ENCODE measurements around the gene BOC. TPM values are rescaled to one million over a fixed set of nuclear protein-coding genes. Genes with fewer than 3 reads are reported as not detected.

BOC gene
- total and polyA plus RNA-seq, 2 of the 4 experiments (the other 2 are of a cell fraction), result 6.8 to 15.2 TPM

DNA sequence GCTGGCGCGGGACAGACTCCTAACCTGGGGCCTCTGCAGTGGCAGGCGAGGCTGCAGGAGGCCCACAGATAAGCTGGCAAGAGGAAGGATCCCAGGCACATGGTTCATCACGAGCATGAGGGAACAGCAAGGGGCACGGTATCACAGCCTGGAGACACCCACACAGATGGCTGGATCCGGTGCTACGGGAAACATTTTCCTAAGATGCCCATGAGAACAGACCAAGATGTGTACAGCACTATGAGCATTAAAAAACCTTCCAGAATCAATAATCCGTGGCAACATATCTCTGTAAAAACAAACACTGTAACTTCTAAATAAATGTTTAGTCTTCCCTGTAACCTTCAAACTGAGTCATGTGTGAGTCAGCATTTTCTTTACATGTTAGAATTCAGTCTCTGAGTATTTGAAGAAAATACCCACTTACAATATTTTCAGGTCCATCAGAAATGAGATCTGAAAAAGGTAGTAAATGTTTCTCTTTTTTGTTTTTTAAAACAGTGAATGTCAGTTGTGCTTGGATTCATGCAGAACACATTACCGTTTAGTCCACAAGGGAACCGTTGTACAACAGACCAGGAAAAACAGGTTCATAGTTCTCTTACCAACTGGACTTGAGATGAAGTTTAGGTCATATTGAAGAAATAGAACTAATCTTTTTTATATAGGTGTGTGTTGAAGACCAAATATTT lies 75.9 kb downstream of the BOC start:
- dilution Hi-C loops (cut with HindIII; ENCODE audit: low sequenced_read_pairs, unreplicated experiment) (no loop called here), in situ Hi-C loops (cut with MboI; ENCODE audit: low sequenced_read_pairs) (loop anchor here (5.0 to 25.0 kb wide), 2 partner anchors 230 to 650 kb away; partner anchors contain the start of gene CCDC80)
- peak; percentile 80 for ATAC-seq (ENCODE audit: low read depth)
- TF ChIP-seq CHD1 (IDR thresholded peaks at IDR 0.05; ENCODE audit: low read depth, low read length) (no peak), USF2 (IDR thresholded peaks at IDR 0.05; ENCODE audit: low read depth, low read length) (peak; percentile 50), MAFK (IDR thresholded peaks at IDR 0.05; ENCODE audit: low read depth, low read length) (peak; percentile 96), RAD21 (IDR thresholded peaks at IDR 0.05; ENCODE audit: low read length) (no peak), RFX5 (IDR thresholded peaks at IDR 0.05; ENCODE audit: low read depth, low read length) (no peak), NFE2L2 (IDR thresholded peaks at IDR 0.05; ENCODE audit: low read depth, low read length) (peak; percentile 97), SMC3 (IDR thresholded peaks at IDR 0.05; ENCODE audit: low read depth, low read length) (peak; percentile 17), BHLHE40 (IDR thresholded peaks at IDR 0.05; ENCODE audit: low read depth, low read length) (peak; percentile 84), ELK1 (IDR thresholded peaks at IDR 0.05; ENCODE audit: borderline replicate concordance, low read depth, low read length) (no peak), RCOR1 (IDR thresholded peaks at IDR 0.05; ENCODE audit: insufficient replicate concordance, low read length) (peak; percentile 45), MAZ (IDR thresholded peaks at IDR 0.05; ENCODE audit: borderline replicate concordance, low read depth, low read length) (no peak), FOS (IDR thresholded peaks at IDR 0.05; ENCODE audit: low read depth, low read length) (peak; percentile 96), MXI1 (IDR thresholded peaks at IDR 0.05; ENCODE audit: borderline replicate concordance, low read depth, low read length) (peak; percentile 69; the same call in 1 of the 2 replicates), POLR2A (IDR thresholded peaks at IDR 0.05; ENCODE audit: low read depth, low read length) (no peak), CEBPB (IDR thresholded peaks at IDR 0.05; ENCODE audit: low read depth, low read length) (peak; percentile 11; the same call in 1 of the 2 replicates)

More for the DNA sequence above, 75.9 kb downstream of the BOC start:
- Histone ChIP-seq H3K9me3 (ENCODE audit: control insufficient read depth, insufficient read depth, low read length) (no peaks in the 10 kb centered on the region), H3K18ac (ENCODE audit: low read depth, low read length) (peak overlapping the region; percentile 82), H4K5ac (ENCODE audit: low read depth, low read length) (0 out of 2 replicates have a peak overlapping the region, but pooled peaks have one; percentile 10), H3K56ac (ENCODE audit: extremely low read depth, insufficient read depth, low read length) (peak overlapping the region; percentile 85), H2AFZ (replicated peaks; ENCODE audit: low read length, poor library complexity) (peak overlapping the region; percentile 39), H3K14ac (replicated peaks; ENCODE audit: low read depth, low read length) (peak overlapping the region; percentile 58; the same call in 1 of the 2 replicates), H4K8ac (ENCODE audit: low read depth in 2 of 2, low read length in 2 of 2) (peak overlapping the region in 1 of 2 experiments; percentile 73; a peak in 2 of 4 replicates), H3K4me2 (ENCODE audit: low read depth, low read length) (peak overlapping the region; percentile 72; the same call in 1 of the 2 replicates), H2AK9ac (replicated peaks; ENCODE audit: low read depth, low read length, poor library complexity) (peak overlapping the region; percentile 44), H3K9me1 (ENCODE audit: insufficient read depth, low read length) (peaks cover 14% of the 10 kb centered on the region), H2BK15ac (ENCODE audit: low read depth, low read length) (no peak overlapping the region; the same call in 2 of the 3 replicates), H3K4me3 (ENCODE audit: insufficient read depth, low read depth, low read length) (no peak overlapping the region), H4K91ac (ENCODE audit: insufficient read depth, low read depth, low read length) (peak overlapping the region; percentile 71; the same call in 1 of the 2 replicates), H3K4ac (ENCODE audit: low read depth, low read length) (peak overlapping the region; percentile 88), H3K79me1 (ENCODE audit: low read depth in 1 of 2, low read length in 2 of 2) (no peaks in the 10 kb centered on the region), H2BK120ac (ENCODE audit: low read depth, low read length) (peak overlapping the region; percentile 90), H3K4me1 (ENCODE audit: control insufficient read depth, insufficient read depth, low read length) (peaks cover 14% of the 10 kb centered on the region), H3K27me3 (ENCODE audit: control insufficient read depth, insufficient read depth, low read length) (peaks cover 14% of the 10 kb centered on the region), H2AK5ac (ENCODE audit: low read depth, low read length) (peak overlapping the region; percentile 45; the same call in 1 of the 2 replicates), H2BK20ac (ENCODE audit: low read depth, low read length) (peak overlapping the region; percentile 91), H3K36me3 (ENCODE audit: control insufficient read depth, insufficient read depth, low read length) (peaks cover 22% of the 10 kb centered on the region), H3K9ac (ENCODE audit: low read depth, low read length) (no peak overlapping the region), H3K27ac (ENCODE audit: insufficient read depth, low read length) (peak overlapping the region; percentile 88), H4K20me1 (ENCODE audit: insufficient read depth, low read length) (peaks cover 3% of the 10 kb centered on the region; the same call in 1 of the 2 replicates), H2BK5ac (ENCODE audit: low read depth, low read length, poor library complexity, severe bottlenecking) (peak overlapping the region; percentile 87), H3K23ac (ENCODE audit: low read depth, low read length) (peak overlapping the region; percentile 83)
- no TSS peak for BruUV-seq (replicated peaks)
- intact Hi-C loops (cut with micrococcal nuclease), result loop anchor here (5.0 kb wide), 2 partner anchors 645 to 705 kb away; partner anchors contain the start of gene CCDC80
- WGBS, 2 experiments (ENCODE audit: extremely low coverage in 2 of 2, insufficient read length in 1 of 2), result 54% methylated on average over 4 of the region's 10 CpGs; no CpG with 5 or more reads in 1 of the 2 experiments
- ChIA-PET CTCF (interaction anchor here (0.5 to 1.9 kb wide), 5 partner anchors 12 to 649 kb away, joined by 3 to 15 read pairs (median 5); no protein-coding TSS in a partner anchor), POLR2A (ENCODE audit: unreplicated experiment) (no interaction called here)
- peak; percentile 92 for DNase-seq
